ENCODE measurements around the gene HECW1.
"Not testable (repeated sequence)": the region's sequence is repeated elsewhere in the genome, so short reads cannot be mapped to it uniquely, and the experiment has no call there.

Gene HECW1

DNA sequence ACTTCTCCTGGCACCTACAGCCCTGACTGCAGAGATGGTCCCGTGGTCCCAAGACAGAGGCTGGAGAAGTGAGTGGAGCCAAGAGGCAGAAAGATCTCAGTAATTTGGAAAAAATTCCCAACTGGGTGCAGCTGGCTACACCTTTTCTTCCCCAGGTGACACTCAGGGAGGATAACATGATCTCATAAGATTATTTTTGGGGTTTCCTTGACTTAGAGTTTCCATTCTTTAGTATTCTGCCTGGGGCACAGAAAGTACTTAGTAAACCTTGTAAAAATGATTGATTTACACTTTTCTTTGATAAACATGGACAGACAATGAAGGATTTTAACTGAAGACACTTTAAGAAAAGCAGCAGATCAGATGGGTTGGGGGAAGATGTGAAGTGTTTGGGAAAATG is 38.6 kb downstream of the HECW1 start:
- DNase-seq, result no peak

DNA sequence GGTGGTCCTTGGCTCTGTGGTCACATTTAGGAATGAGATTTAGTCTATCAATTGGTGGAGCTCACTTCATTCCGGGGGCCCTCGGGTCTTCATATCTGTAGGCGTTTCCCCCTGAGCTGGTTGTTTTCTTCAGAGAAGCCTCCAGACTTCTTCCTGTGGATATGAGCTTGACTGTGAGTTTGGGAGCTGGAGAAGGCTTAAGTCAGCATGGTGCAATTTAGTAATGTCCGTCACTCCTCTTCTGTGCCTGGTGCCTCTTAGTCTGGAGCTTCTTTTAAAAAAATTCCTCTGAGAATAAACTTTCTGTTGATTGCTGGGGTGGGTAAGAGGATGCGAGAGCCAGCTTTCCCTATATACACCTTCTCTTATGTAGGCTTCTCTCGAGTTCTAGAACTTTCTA is 40.2 kb downstream of the HECW1 start:
- DNase-seq, result no peak

DNA sequence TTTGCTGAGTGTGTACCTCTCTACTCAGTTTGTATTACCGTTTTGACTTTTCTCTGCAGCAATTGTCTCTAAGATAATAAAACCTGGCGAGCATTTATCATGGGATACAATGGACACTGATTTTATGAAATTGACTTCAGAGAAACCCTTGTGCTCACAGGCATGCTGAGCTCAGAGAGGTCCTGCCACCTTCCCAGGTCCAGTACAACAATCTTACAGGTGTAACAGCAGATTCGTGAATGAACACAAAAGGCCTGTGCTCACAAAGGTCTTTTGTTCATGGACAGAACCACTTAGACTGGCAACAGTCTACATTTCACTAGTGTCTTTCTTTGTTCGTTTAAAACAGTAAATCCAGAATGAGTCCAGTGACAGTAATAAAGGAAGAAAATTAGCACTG is 43.2 kb downstream of the HECW1 start:
- no peak for DNase-seq

DNA sequence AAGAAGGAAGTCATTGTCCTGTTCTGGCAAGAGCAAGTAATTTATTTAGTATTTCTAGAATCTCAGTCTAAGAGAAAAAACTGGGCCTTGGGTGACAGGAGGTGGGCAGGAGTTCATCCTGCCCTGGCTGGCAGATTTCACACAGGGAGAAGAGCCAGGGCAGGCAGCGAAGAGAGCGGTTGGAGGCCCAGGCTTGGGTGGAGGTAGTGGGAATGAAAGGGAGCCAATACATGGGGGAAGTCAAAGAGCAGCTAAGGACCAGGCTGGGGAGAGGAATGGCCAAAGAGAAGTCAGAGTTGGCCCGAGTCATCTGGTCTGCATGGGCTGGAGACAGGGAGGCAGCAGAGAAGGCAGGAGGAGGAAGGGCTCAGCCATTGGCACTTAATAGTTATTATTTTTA is 51.4 kb downstream of the HECW1 start:
- DNase-seq, result no peak

DNA sequence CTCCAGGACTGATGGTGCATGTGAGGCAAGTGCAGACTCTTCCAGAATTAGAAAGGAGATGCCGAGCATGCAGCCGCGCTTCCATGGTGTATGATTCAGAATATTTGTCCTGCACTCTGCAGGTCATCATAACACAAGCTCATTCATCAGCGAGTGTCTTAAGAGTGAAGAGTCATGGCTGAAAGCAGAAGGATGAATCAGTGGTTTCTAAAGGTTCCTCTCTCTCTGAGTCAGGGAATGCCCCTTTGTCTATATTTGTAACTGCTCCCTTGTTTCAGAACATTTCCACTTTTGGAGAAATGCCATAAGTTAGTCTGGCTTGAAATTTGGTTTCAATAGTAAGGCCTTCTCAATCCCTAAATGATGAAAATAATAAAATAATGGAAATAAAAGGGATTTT is 52.3 kb downstream of the HECW1 start:
- DNase-seq, result peak; percentile 2

DNA sequence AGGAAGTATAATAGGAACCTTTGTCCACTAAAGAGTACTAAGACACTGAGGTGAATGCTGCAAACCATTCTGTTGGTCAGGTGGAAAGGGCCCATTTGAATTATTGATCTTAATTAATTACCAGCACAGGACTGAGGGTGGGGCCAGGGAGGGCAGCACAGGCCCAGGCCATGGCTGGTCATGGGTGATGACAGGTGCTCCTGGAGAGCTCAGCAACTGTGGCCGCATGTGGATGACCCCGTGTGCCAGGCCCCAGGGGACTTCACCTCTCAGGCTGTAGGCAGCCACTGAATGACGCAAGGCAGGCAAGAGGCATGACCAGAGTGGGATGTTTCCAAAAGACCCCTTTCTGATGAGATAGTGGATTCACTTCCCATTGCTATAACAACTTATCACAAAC is 54.2 kb downstream of the HECW1 start:
- DNase-seq, result no peak

DNA sequence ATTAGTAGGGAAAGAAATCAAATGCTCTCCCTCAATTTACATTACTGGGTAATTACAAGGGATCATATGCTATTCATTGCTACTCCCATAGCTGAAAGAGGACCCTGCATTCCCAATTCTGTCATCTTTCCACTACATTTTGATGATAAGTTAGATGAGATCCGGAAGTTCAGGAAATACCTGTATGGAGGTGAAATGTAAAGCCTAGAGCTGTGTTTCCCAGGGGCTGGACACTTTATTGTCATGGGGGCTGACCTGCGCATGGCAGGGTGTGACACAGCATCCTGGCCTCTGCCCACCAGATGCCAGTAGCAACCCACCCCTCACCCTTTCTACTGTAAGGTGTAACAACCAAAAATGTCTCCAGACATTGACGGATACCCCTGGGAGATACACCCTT is 56.6 kb downstream of the HECW1 start:
- no peak for DNase-seq

DNA sequence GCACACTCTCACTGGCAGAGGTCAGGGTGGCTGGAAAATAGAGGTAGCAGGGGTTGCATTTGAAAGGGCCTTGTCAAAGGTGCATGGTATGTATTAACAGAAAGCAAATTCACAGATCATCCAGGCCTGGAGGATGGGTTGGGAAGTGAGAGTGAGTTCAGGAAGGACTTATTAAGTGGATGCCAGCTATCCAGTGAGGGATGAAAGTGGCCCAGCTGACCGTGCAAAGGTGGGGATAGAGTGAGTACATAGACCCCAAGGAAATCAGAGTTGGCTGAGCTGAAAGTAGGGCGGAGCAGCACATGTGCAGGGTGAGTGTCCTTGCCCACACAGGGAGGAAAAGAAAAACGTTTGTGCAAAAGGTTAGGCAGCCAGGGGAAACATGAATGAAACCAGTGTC is 58.1 kb downstream of the HECW1 start:
- no peak for DNase-seq

DNA sequence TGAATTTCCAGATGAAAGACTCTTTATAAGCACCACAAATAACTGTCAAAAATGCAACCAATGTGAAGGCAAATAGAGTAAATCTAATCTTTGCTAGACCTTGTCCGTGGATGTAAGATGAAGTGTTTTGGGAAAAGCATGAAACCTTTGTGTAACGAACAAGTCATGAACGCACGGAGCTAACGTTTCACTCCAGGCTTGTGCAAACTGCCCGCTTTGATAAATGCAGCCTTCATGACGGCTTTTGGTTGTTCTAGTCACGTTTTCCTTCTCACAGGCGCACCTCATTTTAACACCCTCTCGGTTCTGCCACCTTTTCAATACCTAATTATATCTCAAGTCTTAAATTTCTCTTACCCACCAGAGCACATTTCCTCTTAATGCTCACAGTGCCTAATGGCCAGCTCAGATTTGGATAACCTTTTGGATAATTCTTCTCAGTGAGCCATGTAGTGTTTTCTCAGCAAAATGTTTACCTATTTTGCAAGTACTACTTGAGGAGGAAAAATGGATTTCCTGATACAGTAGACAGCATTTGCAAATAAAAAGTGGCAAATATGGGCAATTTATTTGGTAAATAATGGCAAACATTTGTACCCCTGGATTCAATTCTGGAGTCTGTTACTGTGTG is 63.2 kb downstream of the HECW1 start:
- DNase-seq, result no peak

DNA sequence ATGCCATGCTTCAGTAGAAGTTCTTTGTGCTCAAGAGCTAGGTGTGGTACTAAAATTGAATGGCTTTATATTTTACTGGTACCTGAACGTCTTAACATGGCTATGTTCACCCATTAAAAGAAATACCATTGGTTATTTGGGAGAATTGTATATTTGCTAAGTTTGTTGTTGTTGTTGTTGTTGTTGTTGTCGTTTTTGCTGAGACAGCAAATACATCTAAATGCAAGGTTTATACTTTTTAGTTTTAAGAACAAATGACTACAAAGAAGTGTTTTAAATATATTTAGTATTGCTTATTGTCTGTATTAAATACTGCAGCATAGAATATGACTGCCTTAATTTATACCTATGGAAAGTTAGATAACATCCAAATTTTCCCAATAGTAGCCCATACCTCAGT is 66.9 kb downstream of the HECW1 start:
- DNase-seq, result no peak

DNA sequence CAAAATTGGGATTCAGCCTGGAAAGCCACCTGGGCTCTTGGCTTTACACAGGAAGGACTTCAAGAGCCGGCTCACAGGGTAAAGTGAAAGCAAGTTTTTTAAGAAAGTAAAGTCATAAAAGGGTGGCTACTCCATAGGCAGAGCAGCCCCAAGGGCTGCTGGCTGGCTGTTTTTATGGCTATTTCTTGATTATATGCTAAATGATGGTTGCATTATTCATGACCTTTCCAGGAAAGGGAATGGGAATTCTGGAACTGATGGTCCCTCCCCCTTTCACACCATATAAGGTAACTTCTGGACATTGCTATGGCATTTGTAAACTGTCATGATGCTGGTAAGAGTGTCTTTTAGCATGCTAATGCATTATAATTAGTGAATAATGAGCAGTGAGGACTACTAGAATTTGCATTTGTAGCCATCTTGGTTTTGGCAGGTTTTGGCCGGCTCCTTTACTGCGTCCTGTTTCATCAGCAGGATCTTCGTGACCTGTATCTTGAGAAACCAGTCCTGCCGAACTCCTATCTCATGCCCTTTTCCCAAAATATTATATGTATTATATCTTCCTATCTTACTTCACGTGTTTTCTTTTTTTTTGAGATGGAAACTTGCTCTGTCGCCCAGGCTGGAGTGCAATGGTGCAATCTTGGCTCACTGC is 80.5 kb downstream of the HECW1 start:
- DNase-seq, result no peak

DNA sequence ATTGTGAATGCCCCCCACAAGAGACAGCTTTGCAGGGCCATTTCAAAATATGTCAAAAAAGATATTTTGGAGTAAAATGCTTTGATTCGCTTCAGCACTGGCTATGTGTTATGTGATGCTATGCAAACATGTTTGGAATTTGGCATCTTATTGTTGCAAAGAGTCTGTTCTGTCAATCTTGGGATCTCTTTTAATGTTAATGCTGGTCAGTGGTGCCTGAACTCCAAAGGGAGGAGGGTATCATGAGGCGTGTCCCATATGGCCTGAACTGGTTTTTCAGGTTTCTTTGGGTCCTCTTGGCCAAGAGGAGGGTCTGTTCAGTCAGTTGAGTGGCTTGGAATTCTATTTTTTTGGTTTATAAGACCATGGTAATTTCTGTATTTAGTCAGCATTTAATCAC is 81.4 kb downstream of the HECW1 start:
- no peak for DNase-seq

DNA sequence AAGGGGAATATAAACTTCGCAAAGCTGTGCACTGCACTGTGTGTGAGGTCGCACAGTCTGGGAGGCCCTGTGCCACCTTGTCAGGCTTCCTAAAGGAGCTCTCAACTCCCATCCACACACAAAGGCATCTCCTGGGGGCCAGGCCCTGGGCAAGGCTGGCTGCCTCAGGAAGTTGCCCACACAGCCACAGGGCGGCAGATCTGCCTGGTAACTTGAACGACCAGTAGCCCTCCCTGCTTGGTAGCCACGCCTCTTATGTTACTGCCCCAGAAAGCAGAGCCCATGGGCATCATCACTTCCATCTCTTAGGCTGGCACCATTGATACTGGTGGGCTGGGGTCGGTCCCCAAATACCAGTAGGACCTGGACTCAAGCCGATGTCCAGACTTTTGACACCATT is 82.8 kb downstream of the HECW1 start:
- DNase-seq, result no peak

DNA sequence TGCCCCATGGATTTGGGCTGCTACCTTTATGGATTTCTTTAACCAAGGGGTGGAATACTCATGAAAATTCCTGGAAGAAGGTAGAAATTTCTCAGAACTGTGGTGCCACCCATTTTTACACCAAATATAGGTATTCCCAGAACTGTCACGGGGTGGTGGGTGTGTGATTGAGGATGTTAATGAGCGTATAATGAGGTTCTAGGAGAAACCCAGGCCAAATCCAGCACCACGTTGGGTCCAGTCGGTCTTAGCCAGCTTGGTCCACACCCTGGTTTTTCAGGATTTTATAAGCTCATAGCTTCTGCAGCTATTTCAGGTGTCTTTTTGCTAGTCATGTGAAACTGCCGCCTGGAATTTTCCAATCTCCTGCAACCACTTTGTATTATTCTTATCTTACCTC is 83.3 kb downstream of the HECW1 start:
- no peak for DNase-seq

DNA sequence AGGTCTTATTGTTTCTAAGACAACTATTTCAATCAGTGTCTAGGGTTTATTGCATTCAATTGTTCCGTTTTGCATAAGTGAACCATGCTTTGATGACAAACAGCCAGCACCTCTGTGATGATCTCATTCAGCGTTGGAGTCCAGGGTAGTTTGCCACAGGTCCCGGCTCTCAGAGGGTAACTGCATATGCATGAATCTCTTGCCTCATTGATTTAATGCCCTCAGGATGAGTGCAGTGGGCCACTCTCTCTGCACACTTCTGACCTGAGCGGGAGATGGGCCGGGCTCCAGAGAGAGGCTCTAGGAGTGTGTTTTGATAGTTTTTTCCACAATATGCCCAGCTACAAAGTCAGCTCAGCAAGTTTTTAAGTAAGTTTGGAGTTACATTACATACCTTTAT is 83.9 kb downstream of the HECW1 start:
- no peak for DNase-seq

DNA sequence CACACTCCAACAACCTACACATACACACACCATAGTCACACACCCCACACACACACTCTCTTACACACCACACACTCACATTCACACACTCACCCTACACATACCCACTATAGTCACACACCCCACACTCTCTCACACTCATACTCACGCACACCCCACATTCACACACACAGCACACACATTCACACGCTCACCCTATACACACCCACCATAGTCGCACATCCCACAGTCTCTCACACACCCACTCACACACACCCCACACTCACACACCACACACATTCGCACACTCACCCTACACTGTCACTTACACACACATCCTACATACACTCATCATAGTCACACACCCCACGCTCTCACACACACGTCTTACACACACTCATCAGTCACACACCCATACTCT is 85.6 kb downstream of the HECW1 start:
- no peak for DNase-seq

DNA sequence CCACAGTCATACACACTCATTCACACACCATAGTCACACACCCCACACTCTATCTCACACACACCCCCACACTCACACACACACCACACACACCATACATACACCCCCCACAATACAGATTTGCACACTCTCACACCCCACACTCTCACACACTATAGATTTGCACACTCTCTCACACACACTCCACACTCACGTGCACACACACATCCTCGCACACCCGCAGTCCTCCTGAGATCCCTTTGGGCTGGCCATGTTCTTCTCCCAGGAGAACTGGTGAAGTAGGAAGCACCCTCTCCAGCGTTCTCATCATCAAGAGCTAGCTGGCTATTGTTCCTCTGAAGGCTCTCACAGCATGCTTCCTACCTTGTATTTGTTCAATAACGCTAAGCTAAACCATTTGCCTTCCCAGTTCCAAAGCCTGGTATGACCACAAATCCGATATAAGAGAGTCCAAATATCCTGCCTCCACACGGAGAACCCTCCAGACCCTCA is 86.2 kb downstream of the HECW1 start:
- DNase-seq, result no peak

DNA sequence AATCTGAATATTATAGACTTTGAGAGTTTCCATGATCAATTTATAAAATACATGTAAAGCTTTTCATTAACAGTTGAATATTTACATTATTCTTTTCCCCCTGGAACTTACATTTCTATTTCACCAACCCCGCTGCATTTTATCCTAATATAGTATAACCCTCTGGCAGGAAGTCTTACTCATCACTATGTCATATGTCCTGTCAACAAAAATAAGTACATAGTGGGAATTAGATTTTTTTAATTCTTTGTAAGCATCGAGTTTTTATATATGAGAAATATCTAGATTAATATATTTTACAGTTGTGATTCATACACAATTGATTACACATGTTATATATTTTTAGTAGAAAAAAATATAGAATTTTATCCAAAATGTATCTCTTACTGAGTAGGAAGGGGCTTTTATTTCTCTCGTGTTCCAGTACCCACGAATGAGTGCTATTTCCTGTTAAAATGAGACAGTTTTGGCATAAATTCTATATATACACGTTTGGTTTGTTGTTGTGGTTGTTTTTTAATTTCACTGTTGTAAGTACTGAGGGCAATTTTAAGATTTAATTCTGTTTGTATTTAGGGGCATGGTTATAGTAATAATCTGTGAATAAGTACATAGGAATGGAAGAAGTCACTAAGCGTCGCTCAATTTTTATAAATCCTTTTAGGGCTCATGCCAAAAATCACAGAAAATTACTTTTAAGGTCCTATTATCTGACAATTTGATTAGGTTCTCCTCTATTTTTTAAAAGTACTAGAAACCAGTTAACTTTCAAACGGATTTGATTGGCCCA is 87.1 kb downstream of the HECW1 start:
- no peak for DNase-seq

DNA sequence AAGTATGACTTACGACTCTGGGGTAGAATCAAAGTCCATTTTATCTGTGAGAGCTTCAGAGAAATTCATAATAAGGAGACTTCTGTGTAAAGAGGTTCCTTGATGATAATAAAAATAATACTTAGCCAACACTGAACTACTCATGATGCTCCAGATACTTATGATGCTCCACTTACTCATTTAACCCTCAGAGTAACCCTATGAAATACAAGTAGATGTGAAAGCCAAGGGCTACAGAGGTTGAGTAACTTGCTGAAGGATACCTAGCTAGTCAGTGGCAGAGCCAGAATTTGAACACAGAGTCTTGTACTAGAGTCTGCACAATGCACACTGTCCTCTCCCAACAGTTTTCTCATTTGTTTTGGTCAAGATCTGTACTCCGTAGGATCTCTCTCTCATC is 89.5 kb downstream of the HECW1 start:
- DNase-seq, result no peak

DNA sequence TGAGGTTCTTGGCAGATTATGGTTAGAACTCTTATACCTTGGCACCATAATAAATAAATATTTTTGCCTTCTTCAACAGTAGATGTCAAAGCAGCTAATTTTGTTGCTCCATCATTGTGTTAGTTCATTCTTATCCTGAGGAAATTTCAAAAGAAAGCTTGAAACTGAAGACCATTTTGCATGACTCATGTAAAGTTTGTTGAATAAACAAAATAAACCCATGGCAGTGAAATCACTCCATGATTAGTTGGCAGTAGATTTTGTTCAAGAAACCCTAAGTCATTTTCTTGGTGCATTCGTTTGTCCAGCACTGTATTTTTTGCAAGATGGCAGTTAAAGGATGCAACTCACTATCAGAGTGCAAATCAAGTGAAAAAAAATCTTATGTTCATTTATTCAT is 91.6 kb downstream of the HECW1 start:
- no peak for DNase-seq

DNA sequence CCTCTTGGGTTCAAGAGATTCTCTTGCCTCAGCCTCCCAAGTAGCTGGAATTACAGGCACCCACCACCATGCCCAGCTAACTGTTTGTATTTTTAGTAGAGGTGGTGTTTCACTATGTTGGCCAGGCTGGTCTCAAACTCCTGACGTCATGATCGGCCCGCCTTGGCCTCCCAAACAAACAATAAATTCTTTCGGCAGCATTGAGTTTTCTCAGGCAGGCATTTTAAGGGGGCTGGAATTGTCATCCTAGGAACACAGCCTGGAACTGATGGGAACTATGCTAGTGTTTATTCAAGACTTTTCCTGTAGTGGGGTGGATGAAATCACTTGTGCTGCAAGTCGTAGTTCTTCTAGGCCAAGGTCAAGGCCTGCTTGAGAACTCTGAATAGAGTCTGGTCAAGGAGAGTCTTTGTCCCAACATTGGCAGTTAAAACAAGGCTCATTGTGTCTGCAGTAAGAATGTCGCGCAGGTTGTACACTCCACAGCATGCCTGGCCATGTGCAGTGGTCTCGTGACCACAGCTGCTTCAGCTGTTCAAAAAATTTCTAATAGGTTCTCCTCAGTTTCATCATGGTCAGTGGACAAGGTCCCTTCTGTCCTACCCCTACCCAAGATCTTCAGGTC is 92.8 kb downstream of the HECW1 start:
- no peak for DNase-seq

DNA sequence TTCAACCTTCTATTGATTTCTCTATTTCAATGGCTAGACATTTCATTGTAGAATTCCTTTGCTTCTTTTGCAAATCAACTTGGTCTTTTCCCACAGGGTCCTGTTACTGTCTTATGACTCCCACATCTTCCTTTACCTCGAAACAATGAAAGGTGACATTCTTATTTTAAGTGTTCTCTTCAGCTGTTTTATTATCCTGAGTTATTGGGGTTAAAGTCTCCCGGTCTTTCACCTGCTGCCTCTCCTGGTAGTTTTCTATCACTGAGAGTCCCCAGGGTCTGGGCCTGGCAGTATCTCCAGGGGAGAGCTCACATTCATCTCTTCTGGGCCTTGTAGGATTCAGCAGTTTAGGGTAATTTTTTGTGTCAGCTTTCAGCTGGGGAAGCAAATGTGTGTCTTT is 95.8 kb downstream of the HECW1 start:
- DNase-seq, result no peak

DNA sequence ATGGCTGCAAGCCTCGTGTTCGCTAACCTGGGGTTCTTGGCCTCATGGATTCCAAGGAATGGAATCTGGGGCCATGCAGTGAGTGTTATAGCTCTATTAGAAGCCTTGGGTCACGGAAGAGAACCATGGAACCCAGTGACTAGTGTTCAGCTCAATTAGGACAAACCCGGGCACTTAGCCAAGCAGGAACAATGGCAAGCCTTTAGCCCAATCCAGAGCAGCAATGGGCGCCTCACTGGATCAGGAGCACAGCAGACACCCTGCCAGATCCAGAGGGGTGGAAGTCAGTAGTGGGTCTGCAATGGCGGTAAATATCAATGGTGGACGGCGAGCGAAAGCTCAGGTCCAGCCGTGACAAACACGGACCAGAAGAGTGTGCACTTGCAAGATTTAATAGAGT is 98.1 kb downstream of the HECW1 start:
- DNase-seq, result not testable (repeated sequence)

DNA sequence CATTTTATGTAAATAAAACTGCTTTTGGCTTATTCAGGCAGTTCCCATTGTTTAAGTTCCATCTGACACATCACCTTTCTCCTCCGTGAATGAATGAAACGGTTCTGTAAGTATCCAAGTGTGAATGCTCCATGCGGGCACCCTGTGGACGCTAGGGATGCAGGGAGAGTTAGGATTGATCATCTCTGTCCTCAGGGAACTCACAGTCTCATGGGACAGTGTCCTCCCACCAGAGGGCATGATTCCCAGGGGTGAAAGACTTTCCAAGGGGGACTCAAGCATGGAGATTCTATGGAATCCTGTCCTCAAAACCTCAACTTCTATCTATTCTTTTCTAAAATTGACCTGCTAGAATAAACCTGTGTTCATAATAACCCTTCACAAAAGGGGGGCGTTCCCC is 98.8 kb downstream of the HECW1 start:
- no peak for DNase-seq

Data from eye (tissue), 1 donor.